WERI-Rb-1 (cell line): Measurements from ENCODE around the gene JSRP1.

Experiments used
- DNase-seq: peaks from one replicate; pipeline ENCODE4 v3.0.0-alpha.2; 2020
- H3K27ac ChIP-seq: fragments of 250-450 bp; sonication (Bioruptor Pico); 2 replicates; pipeline ENCODE4 v1.5.1; 2020; ENCODE audit warnings: mild to moderate bottlenecking, moderate library complexity
- H3K27me3 ChIP-seq: fragments of 250-450 bp; sonication (Bioruptor Pico); 2 replicates; pipeline ENCODE4 v1.5.1; 2021; ENCODE audit warnings: mild to moderate bottlenecking, low read depth, moderate library complexity; ENCODE audit not compliant: insufficient read depth, severe bottlenecking
- H3K36me3 ChIP-seq: fragments of 250-450 bp; sonication (Bioruptor Pico); 2 replicates; pipeline ENCODE4 v1.5.1; 2020; ENCODE audit warnings: mild to moderate bottlenecking, moderate library complexity
- H3K4me3 ChIP-seq: 2 replicates; pipeline ENCODE4 v1.5.1; 2011; ENCODE audit warnings: low read depth, mild to moderate bottlenecking, control low read depth, low read length
- H3K9me3 ChIP-seq: fragments of 250-450 bp; sonication (Bioruptor Pico); 2 replicates; pipeline ENCODE4 v1.5.1; 2021; ENCODE audit warnings: mild to moderate bottlenecking, moderate library complexity; ENCODE audit not compliant: severe bottlenecking
- TF ChIP-seq, protein P1 (sequence below): IDR thresholded peaks from 2 replicates; pipeline ENCODE4 v1.5.1; 2011; ENCODE audit warnings: low read depth, mild to moderate bottlenecking, control low read depth, inconsistent platforms, low read length

JSRP1 gene

GRCh38 chr19:2221250-2221831, 34.9 kb downstream of the JSRP1 start:
- no peaks in the 10 kb centered on the region for H3K27me3 ChIP-seq
- no peak overlapping the region for H3K4me3 ChIP-seq
- peaks cover 80% of the 10 kb centered on the region for H3K36me3 ChIP-seq
- no peak overlapping the region for H3K27ac ChIP-seq
- no peaks in the 10 kb centered on the region for H3K9me3 ChIP-seq
- TF ChIP-seq, protein P1, sequence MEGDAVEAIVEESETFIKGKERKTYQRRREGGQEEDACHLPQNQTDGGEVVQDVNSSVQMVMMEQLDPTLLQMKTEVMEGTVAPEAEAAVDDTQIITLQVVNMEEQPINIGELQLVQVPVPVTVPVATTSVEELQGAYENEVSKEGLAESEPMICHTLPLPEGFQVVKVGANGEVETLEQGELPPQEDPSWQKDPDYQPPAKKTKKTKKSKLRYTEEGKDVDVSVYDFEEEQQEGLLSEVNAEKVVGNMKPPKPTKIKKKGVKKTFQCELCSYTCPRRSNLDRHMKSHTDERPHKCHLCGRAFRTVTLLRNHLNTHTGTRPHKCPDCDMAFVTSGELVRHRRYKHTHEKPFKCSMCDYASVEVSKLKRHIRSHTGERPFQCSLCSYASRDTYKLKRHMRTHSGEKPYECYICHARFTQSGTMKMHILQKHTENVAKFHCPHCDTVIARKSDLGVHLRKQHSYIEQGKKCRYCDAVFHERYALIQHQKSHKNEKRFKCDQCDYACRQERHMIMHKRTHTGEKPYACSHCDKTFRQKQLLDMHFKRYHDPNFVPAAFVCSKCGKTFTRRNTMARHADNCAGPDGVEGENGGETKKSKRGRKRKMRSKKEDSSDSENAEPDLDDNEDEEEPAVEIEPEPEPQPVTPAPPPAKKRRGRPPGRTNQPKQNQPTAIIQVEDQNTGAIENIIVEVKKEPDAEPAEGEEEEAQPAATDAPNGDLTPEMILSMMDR, result no peak
- no peak for DNase-seq

DNA sequence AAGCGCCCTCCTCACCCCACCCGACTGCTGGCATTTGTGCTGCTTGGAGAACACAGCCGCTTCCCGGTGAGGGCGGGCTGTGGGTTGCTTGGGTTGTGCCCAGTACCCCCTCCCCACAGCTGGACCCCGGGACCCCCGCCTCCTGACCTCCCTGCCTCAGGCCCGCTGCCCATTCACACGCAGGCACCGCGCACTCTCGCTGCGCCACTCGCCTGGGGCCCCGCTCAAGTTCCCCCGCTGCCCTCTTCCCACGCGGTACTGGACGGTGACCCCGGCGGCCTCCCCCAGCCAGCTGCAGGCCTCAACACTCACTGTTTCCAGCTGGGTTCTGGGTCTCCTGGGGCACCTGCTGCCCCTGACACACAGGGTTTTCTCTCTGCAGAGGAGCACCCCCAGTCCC, 36.5 kb downstream of the JSRP1 start:
- DNase-seq, result no peak
- H3K27ac ChIP-seq, result no peak overlapping the region
- TF ChIP-seq, protein P1, result no peak
- H3K36me3 ChIP-seq, result peaks cover 80% of the 10 kb centered on the region
- no peaks in the 10 kb centered on the region for H3K27me3 ChIP-seq
- H3K4me3 ChIP-seq, result no peak overlapping the region
- H3K9me3 ChIP-seq, result no peaks in the 10 kb centered on the region

- DNase-seq, result no peak
- Histone ChIP-seq H3K4me3 (no peak overlapping the region), H3K27me3 (no peaks in the 10 kb centered on the region), H3K9me3 (no peaks in the 10 kb centered on the region), H3K36me3 (peaks cover 94% of the 10 kb centered on the region), H3K27ac (no peak overlapping the region)
- TF ChIP-seq, protein P1, result no peak
These were observed 38.6 kb downstream of the JSRP1 start for GRCh38 chr19:2217591-2217990.

- H3K36me3 ChIP-seq, result peaks cover 93% of the 10 kb centered on the region
- H3K9me3 ChIP-seq, result no peaks in the 10 kb centered on the region
- H3K27ac ChIP-seq, result no peak overlapping the region
- no peaks in the 10 kb centered on the region for H3K27me3 ChIP-seq
- no peak overlapping the region for H3K4me3 ChIP-seq
- DNase-seq, result no peak
- TF ChIP-seq, protein P1, result no peak
These were observed 39.6 kb downstream of the JSRP1 start for GRCh38 chr19:2216361-2217225.

GRCh38 chr19:2215281-2215751, 40.9 kb downstream of the JSRP1 start:
- Histone ChIP-seq H3K4me3 (no peak overlapping the region), H3K27ac (no peak overlapping the region), H3K27me3 (no peaks in the 10 kb centered on the region), H3K9me3 (no peaks in the 10 kb centered on the region), H3K36me3 (peaks cover 93% of the 10 kb centered on the region)
- TF ChIP-seq, protein P1, result no peak
- no peak for DNase-seq
